C4-2B (cell line): ENCODE data around the gene GPR146.

Experiments
- CTCF ChIP-seq: fragments of 450-650 bp; conservative IDR thresholded peaks from 2 replicates; pipeline ENCODE4 v1.5.1; 2017; ENCODE audit warnings: mild to moderate bottlenecking
- ZFX ChIP-seq: fragments of 450-650 bp; IDR thresholded peaks from 2 replicates; pipeline ENCODE4 v1.6.1; 2017

- TF ChIP-seq CTCF (no peak), ZFX (no peak)
These were observed 55.3 kb downstream of the GPR146 start for GRCh38 chr7:1099637-1100036.
